Motor neuron (in vitro differentiated cells): ENCODE measurements around the gene NLRC4. TPM values are rescaled to one million over a fixed set of nuclear protein-coding genes. Genes with fewer than 3 reads are reported as not detected.

Experiments
- ATAC-seq, 8 experiments: fragments of 200-7000 bp; cut with Tn5 transposase; replicated peaks in 6 of 8; 2 replicates each; pipeline ENCODE4 v1.8.0; 2021; ENCODE audit warnings: mild to moderate bottlenecking in 8 of 8, moderate library complexity in 8 of 8
- H3K27ac ChIP-seq, 2 donors: fragments of 250-450 bp; sonication (Bioruptor Pico); 2 replicates each; pipeline ENCODE4 v1.9.0; 2021; ENCODE audit warnings: antibody characterized with exemption in 2 of 2, mild to moderate bottlenecking in 2 of 2, moderate library complexity in 1 of 2
- H3K4me1 ChIP-seq, 2 donors: fragments of 250-450 bp; sonication (Bioruptor Pico); replicated peaks in 1 of 2; 2 replicates each; pipeline ENCODE4 v1.6.1; 2021; ENCODE audit warnings: antibody characterized with exemption in 2 of 2, mild to moderate bottlenecking in 2 of 2, moderate library complexity in 1 of 2
- H3K4me3 ChIP-seq, 5 donors: fragments of 250-450 bp; sonication (Bioruptor Pico); 2 replicates each; pipeline ENCODE4 v1.9.0; 2021; ENCODE audit warnings: antibody characterized with exemption in 5 of 5, mild to moderate bottlenecking in 5 of 5, moderate library complexity in 4 of 5
- WGBS, 10 experiments: fragments of 450-650 bp; shearing (Covaris generic); methylation state at CpG; one replicate each; pipeline ENCODE4 v1.0.0; 2022; 5-methylcytosine and 5-hydroxymethylcytosine counted together
- in situ Hi-C, 9 experiments: fragments of 400-800 bp; cut with MboI; loops; one replicate each; pipeline ENCODE4 v1.15.0; 2021; ENCODE audit warnings: low sequenced_read_pairs in 9 of 9, low pct_unique_long_range_greater_than_20kb in 2 of 9; ENCODE audit not compliant: unreplicated experiment in 9 of 9
- total RNA-seq, 8 experiments: library from RNA; unstranded; fragments of 300-600 nt; gene quantifications; 2 replicates each; pipeline versions ENCODE4 v1.2.3 to v1.2.4, GENCODE V29; 2022

Gene NLRC4
- total RNA-seq, 8 experiments from 2014 or later: 0.33 to 1.6 (median 1.0) TPM

DNA sequence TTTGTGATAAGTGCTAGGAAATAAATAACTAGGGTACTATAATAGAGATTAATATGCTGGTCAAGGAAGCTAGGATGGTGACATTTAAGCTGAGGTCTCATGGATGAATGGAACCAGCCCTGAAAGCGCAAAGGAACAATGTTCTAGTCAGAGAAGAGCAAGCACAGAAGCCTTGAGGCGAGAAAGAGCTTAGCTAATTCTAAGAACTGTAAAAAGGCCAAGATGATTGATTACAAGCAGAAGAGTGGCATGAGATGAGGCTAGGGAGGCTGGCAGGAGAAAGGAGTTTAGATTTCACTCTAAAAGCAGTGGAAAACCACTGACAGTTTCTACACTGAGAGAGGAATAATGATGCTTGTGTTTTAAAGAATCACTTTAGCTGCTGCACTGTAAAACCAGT is 9.6 kb upstream of the NLRC4 start:
- Histone ChIP-seq H3K4me1 (peaks cover 8 to 12% of the 10 kb centered on the region in 2 donors), H3K27ac (no peak overlapping the region), H3K4me3 (no peak overlapping the region)
- WGBS, 10 experiments: 10 to 80% (median 40%) methylated on average over 1 to 2 of the region's 2 CpGs; no CpG with 5 or more reads in 2 of the 10 experiments
- no peak for ATAC-seq
- in situ Hi-C loops: no loop called here

DNA sequence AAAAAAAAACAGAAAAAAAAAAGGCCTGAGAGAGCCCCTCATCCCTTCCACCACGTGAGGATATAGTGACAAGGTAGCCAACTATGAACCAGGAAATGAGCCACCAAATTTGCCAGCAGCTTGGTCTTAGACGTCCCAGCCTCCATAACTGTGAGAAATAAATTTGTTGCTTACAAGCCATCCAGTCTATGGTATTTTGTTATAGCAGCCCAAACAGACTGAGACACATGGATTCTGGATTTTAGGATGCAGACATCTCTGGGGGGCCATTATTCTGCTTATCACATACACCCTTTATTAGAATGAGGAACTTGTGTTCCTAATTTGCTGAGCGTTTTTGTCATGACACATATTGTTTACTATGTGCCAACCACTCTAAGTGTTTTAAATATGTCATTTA is 7.6 kb upstream of the NLRC4 start:
- Histone ChIP-seq H3K4me3 (no peak overlapping the region), H3K27ac (no peak overlapping the region), H3K4me1 (peaks cover 4% of the 10 kb centered on the region in 2 donors)
- no peak for ATAC-seq
- in situ Hi-C loops: no loop called here
- WGBS, 10 experiments: 17 to 39% (median 29%) methylated on average over 1 to 3 of the region's 3 CpGs; no CpG with 5 or more reads in 6 of the 10 experiments

DNA sequence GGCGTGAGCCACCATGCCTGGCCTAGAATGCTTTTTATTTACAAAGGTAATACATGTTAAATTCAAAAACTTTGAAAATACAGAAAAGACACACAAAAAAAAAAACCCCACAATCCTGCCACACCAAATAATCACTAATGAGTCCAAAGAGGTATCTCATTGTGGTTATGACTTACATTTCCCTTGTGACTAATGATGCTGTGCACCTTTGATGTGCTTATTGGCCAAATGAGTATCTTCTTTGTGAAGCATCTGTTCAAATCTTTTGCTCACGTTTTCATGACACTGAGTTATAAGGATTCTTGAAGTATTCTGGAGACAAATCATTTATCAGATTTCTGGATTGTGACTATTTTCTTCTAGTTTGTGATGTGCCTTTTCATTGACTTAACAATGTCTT is 6.4 kb upstream of the NLRC4 start:
- Histone ChIP-seq H3K4me3 (no peak overlapping the region), H3K27ac (no peak overlapping the region), H3K4me1 (no peaks in the 10 kb centered on the region)
- 0 to 100% (median 35%) methylated on average over 1 to 2 of the region's 2 CpGs; no CpG with 5 or more reads in 2 of the 10 experiments for WGBS, 10 experiments
- no peak for ATAC-seq
- in situ Hi-C loops: no loop called here

DNA sequence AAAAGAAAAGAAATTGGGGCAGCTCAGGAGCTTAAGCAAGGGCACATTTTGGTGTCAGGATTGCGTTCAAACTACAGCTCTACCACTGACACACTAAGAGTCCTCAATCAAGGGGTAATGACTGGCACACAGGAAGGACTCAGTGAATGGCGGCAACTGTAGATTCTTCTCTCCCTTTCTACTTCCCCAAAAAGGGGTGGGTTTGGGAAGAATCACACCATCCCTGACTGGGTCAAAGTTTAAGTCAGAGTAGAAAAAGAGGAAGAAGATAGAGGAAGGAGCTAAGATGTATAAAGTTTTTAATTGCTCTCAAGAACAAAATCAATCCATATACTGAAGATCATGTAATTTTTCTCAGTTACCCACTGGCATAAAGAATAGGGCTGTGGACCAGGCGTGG is 2.6 kb downstream of the NLRC4 start:
- no peaks in the 10 kb centered on the region for H3K4me1 ChIP-seq
- H3K4me3 ChIP-seq: no peak overlapping the region
- ATAC-seq: no peak
- in situ Hi-C loops: no loop called here
- WGBS, 10 experiments: 67 to 100% (median 94%) methylated on average over 1 to 3 of the region's 3 CpGs; no CpG with 5 or more reads in 1 of the 10 experiments
- no peak overlapping the region for H3K27ac ChIP-seq

DNA sequence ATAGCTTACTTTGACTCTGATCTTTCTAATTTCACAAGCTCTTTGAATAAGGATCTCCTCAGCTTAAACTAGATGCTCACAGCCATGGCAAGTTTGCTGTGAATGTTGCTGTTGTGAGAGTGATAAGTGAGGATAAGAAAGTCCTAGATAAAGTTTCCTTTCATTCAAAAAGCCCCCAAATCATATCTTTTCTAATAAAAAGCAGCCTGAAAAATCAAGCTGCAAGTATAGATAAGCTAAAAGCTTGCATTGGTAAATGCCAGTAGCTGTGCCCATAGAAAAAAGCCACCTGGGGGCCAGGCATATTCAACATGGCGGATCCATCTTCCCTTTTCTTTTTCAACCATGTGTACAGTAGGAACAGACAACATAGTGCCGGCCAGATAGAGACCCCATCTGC is 4.3 kb downstream of the NLRC4 start:
- 29 to 85% (median 57%) methylated on average over 1 to 2 of the region's 2 CpGs; no CpG with 5 or more reads in 5 of the 10 experiments for WGBS, 10 experiments
- in situ Hi-C loops: no loop called here
- Histone ChIP-seq H3K4me1 (no peaks in the 10 kb centered on the region), H3K27ac (no peak overlapping the region), H3K4me3 (no peak overlapping the region)
- ATAC-seq: no peak

DNA sequence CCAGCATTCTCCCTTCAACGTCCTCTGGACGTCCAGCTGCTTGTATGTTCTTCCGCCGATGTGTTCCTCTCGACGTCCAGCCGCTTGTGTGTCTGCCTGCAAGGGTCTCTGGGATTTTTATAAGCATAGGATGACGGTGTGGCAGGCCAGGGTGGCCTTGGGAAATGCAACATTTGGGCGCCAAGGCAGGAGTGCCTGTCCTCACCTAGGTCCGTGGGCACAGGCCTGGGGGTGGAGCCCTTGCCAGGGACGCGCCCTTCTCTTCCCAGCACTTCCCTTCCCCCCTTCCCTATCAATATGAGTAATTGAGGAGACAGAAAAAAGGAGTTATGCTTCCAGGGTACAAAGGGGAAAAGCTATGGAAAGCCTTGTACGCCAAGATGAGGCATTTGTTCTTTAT is 6.4 kb downstream of the NLRC4 start:
- 50 to 92% (median 80%) methylated on average over 1 to 8 of the region's 13 CpGs; no CpG with 5 or more reads in 3 of the 10 experiments for WGBS, 10 experiments
- ATAC-seq: no peak
- Histone ChIP-seq H3K27ac (no peak overlapping the region), H3K4me1 (no peaks in the 10 kb centered on the region), H3K4me3 (no peak overlapping the region)
- in situ Hi-C loops: no loop called here

DNA sequence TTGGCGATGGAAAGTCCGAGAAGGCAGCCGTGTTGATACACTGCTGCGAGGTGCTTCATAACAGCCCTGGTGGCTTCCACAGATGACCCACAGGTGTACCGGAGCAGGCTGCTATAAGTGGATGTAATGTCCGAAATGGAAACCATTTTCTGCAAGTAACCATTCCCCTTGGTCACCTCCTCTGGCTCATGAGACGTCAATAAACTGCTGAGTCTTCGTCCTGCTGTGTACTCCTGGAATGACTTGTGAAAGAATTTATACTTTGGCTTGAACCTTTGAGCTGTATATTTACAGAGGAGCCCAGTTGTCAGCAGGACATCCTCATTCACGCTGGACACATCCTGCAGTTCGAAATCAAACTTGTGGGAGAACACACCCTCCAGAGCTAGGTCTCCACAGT is 14.4 kb downstream of the NLRC4 start:
- Histone ChIP-seq H3K4me3 (no peak overlapping the region), H3K27ac (no peak overlapping the region), H3K4me1 (no peaks in the 10 kb centered on the region)
- in situ Hi-C loops: no loop called here
- ATAC-seq: no peak
- WGBS, 10 experiments: 0 to 90% (median 85%) methylated on average over 1 to 8 of the region's 10 CpGs; no CpG with 5 or more reads in 3 of the 10 experiments

DNA sequence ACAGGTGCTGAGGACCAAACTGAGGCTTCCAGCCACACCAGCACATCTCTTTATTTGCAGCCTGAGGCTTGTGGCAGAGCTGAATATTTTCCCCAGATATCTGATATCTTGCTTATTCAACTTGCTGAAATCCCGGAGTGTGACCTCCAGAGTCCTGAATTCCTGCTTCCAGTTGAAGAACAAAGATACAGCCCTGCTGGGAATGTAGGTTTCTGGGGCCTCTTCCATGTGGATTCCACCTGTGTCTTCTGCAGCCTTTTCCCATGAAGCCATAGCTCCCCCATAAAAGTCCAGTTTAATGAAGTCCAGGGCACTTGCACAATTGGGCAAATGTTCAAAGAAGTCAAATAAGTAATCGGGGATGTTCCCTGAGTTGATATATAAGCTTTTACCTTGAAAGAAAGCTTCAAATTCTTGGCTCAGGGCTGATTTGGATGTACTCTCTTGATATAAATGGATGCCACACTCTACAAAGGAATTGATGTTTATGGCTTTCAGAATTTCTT is 14.9 kb downstream of the NLRC4 start:
- ATAC-seq: peak in 1 of 8 experiments; percentile 24
- WGBS, 10 experiments: 11 to 100% (median 69%) methylated on average over 1 to 2 of the region's 2 CpGs; no CpG with 5 or more reads in 4 of the 10 experiments

DNA sequence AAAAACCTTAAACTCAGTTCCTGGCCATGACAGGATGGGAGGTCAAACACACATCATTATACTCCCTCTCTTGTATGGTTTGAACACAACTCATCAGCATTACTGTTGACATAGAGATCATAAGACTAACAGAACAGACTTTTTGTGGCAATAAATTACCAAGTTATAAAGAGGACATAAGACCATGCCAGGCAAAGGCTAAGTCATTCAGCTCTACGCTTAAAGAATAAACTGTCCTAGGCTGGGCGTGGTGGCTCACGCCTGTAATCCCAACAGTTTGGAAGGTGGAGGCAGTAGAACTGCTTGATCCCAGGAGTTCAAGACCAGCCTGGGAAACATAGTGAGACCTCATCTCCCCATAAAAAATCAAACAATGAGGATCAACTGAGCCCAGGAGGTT is 16.4 kb downstream of the NLRC4 start:
- ATAC-seq: no peak
- 89 to 100% (median 100%) methylated on average over 1 to 3 of the region's 3 CpGs; no CpG with 5 or more reads in 4 of the 10 experiments for WGBS, 10 experiments
- Histone ChIP-seq H3K4me3 (no peak overlapping the region), H3K4me1 (no peaks in the 10 kb centered on the region), H3K27ac (no peak overlapping the region)
- in situ Hi-C loops: no loop called here

More for the DNA sequence above, 14.9 kb downstream of the NLRC4 start:
- H3K4me1 ChIP-seq: no peaks in the 10 kb centered on the region
- in situ Hi-C loops: no loop called here
- no peak overlapping the region for H3K4me3 ChIP-seq
- H3K27ac ChIP-seq: no peak overlapping the region

DNA sequence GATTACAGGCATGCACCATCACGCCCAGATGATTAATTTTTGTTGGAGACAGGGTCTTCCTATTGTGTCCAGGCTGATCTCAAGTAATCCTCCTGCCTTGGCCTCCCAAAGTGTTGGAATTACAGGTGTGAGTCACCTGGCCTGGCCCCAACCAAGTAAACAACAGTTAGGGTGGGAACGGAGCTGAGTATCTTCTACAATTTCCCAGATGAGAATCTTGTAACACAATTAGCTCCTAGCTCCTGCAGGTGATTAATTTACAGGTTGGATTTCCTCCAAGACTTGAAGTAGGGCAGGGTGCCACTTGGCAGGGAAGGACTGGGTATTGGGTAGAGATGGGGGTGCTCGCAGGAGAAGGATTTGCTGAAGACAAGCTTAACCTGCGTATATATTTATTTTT is 17.8 kb downstream of the NLRC4 start:
- no peak overlapping the region for H3K4me3 ChIP-seq
- 20 to 100% (median 91%) methylated on average over 1 to 3 of the region's 4 CpGs; no CpG with 5 or more reads in 2 of the 10 experiments for WGBS, 10 experiments
- no peak for ATAC-seq
- in situ Hi-C loops: no loop called here
- no peak overlapping the region for H3K27ac ChIP-seq
- H3K4me1 ChIP-seq: no peaks in the 10 kb centered on the region

DNA sequence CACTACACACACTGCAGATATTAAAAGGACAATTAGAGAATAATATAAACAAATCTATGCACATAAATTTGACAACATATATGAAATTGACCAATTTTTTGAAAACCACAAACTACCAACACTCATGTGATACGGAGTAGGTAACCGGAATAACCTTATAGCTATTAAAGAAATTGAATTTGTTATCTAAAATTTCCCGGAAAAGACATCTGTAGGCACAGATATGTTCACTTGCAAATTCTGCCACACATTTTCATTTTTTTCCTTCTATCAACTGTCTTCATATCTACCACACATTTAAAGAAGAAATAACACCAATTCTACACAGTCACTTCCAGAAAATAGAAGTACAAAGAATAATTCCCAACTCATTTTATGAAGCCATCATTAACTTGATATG is 22.4 kb downstream of the NLRC4 start:
- in situ Hi-C loops: no loop called here
- no peak overlapping the region for H3K27ac ChIP-seq
- 78 to 100% (median 94%) methylated on average over 3 of the region's 3 CpGs for WGBS, 10 experiments
- no peak for ATAC-seq
- H3K4me1 ChIP-seq: peaks cover 6 to 10% of the 10 kb centered on the region in 2 donors
- H3K4me3 ChIP-seq: no peak overlapping the region

DNA sequence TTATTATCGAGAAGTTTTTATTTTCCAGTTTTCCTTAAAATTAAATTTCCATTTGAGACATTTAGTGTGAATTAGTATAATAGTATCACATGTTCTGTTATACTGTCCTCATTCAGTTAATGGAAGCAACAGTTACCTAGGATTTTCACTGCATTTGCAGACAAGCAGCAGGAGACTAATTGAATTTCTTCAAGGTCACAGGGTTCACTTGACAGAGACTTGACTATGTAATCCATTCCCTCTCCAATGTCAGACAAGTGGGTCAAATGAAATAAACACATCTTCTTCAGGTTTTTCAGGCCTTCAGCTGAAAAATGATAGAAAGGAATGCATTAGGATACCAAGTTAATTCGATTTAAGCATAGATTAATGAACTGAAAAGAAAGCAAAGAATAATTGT is 26.7 kb downstream of the NLRC4 start:
- Histone ChIP-seq H3K4me3 (no peak overlapping the region), H3K27ac (no peak overlapping the region), H3K4me1 (peaks cover 6 to 11% of the 10 kb centered on the region in 2 donors)
- in situ Hi-C loops: no loop called here
- 67 to 100% (median 93%) methylated on average over 1 to 2 of the region's 2 CpGs for WGBS, 10 experiments
- ATAC-seq: peak in 2 of 8 experiments; percentile 37 to 47

DNA sequence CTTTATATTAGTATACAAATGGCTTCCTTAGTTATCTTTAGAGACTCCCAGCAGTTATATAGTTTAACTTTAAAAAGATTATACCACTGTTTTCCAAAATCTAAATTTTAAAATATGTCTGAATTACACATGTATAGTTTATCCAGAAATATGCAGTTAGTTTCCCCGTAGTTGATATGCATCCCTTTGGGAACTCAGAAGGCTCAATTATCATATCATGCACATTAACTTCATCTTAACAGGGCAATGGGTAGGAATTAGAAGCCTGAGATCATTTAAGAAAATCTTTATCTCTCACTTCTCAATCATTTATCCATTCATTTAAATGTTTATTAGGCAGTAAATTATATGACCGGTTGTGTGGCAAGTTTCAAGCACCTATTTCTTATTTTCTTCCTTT is 27.2 kb downstream of the NLRC4 start:
- WGBS, 10 experiments: 41 to 100% (median 64%) methylated on average over 1 to 2 of the region's 2 CpGs
- no peak overlapping the region for H3K4me3 ChIP-seq
- in situ Hi-C loops: no loop called here
- no peak overlapping the region for H3K27ac ChIP-seq
- H3K4me1 ChIP-seq: peaks cover 6 to 11% of the 10 kb centered on the region in 2 donors
- ATAC-seq: peak in 3 of 8 experiments; percentile 29 to 60 (median 56)

DNA sequence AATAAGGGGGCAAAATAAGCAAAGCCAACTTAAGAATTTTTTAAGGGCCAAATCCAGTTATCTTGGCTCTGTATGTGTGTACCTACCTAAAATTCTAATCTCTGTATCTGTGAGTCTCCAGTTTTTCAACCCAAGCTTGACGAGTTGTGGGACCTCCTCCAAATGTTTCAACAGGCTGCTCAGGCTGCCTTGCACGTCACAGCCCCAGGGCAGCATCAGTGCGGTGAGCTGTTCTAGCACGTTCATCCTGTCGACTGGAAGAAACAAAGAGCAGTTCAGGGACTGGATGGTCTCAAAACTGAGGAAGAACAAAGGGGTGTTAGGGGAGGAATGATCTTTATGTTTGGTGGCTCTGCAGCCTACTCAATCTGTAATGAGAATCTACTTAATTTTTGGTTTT is 29.4 kb downstream of the NLRC4 start:
- Histone ChIP-seq H3K4me1 (peaks cover 6 to 11% of the 10 kb centered on the region in 2 donors), H3K27ac (no peak overlapping the region), H3K4me3 (no peak overlapping the region)
- no peak for ATAC-seq
- WGBS, 10 experiments: 60 to 91% (median 83%) methylated on average over 1 to 5 of the region's 5 CpGs; no CpG with 5 or more reads in 2 of the 10 experiments
- in situ Hi-C loops: no loop called here
